K562 (cell line): ENCODE data around the gene MAB21L3. TPM values are rescaled to one million over a fixed set of nuclear protein-coding genes. Genes with fewer than 3 reads are reported as not detected.

Source experiments
- ATAC-seq: fragments of 200-7000 bp; cut with Tn5 transposase; 3 replicates; pipeline ENCODE4 v1.9.1; 2020; ENCODE audit warnings: moderate library complexity
- BruUV-seq: library from RNA; stranded (reverse); fragments of 400-500 nt; replicated peaks from 2 replicates; lab custom pipeline; 2021; lab: Mats Ljungman, UMichigan
- CTCF ChIA-PET: fragments of 300-600 bp; formaldehyde crosslinking; extraction: SDS; loops from one replicate; lab custom pipeline; 2021; ENCODE audit warnings: low intra/inter-chr PET ratio; lab: Yijun Ruan, JAX
- POLR2A ChIA-PET: fragments of 300-600, 350-650 bp; sonication (Branson Sonifier 250); formaldehyde crosslinking; extraction: SDS; loops from one replicate; lab custom pipeline; 2021; ENCODE audit warnings: antibody characterized with exemption, inconsistent platforms; lab: Yijun Ruan, JAX
- DNase-seq, 4 experiments: peaks; one replicate each; pipeline versions ENCODE4 v3.0.0 to v3.0.0-alpha.2; 2011 to 2018; ENCODE audit warnings: low spot score in 3 of 4, mixed read lengths in 3 of 4; ENCODE audit errors: extremely low read depth in 1 of 4
- FAIRE-seq: peaks from 2 replicates; lab custom pipeline; 2011; peaks lifted over from hg19 to GRCh38; lab: Jason Lieb, UNC
- H2AFZ ChIP-seq: 2 replicates; pipeline ENCODE4 v1.6.0; 2011; ENCODE audit warnings: low read depth, low read length, control low read depth, inconsistent platforms
- H3K27ac ChIP-seq: fragments of 200-600 bp; 3 replicates; pipeline ENCODE4 v1.8.0; 2011; ENCODE audit warnings: low read depth, mild to moderate bottlenecking, control low read depth, inconsistent platforms, low read length, moderate library complexity, mixed read lengths; ENCODE audit errors: extremely low read depth
- H3K27me3 ChIP-seq, 2 experiments: fragments of 300-600 bp in 1 of 2; 2 replicates in 1 of 2; 3 replicates in 1 of 2; pipeline versions ENCODE4 v1.6.0 to v1.8.0; 2011; ENCODE audit warnings: inconsistent platforms in 2 of 2, low read length in 2 of 2, mild to moderate bottlenecking in 1 of 2, mixed read lengths in 1 of 2, moderate library complexity in 1 of 2; ENCODE audit not compliant: control insufficient read depth in 2 of 2, insufficient read depth in 2 of 2
- H3K36me3 ChIP-seq: fragments of 300-600 bp; 3 replicates; pipeline ENCODE4 v1.8.0; 2011; ENCODE audit warnings: mild to moderate bottlenecking, low read length, inconsistent platforms; ENCODE audit not compliant: control insufficient read depth, insufficient read depth
- H3K4me1 ChIP-seq, 2 experiments: fragments of 200-600 bp in 1 of 2; replicated peaks in 1 of 2; 2 replicates in 1 of 2; 3 replicates in 1 of 2; pipeline versions ENCODE4 v1.5.1 to v1.8.0; 2011; ENCODE audit warnings: inconsistent platforms in 2 of 2, low read length in 2 of 2, mild to moderate bottlenecking in 1 of 2, mixed read lengths in 1 of 2, moderate library complexity in 1 of 2; ENCODE audit not compliant: control insufficient read depth in 2 of 2, insufficient read depth in 2 of 2
- H3K4me2 ChIP-seq: 2 replicates; pipeline ENCODE4 v1.6.1; 2011; ENCODE audit warnings: low read length, control low read depth, inconsistent platforms, mixed read lengths; ENCODE audit not compliant: insufficient read depth
- H3K4me3 ChIP-seq: fragments of 200-600 bp; sonication (generic), shearing (Covaris generic); 2 replicates; pipeline ENCODE4 v1.5.1; 2016; ENCODE audit warnings: control low read depth, inconsistent platforms
- H3K79me2 ChIP-seq: fragments of 200-600 bp; 3 replicates; pipeline ENCODE4 v1.8.0; 2011; ENCODE audit warnings: low read length, inconsistent platforms; ENCODE audit not compliant: control insufficient read depth, insufficient read depth
- H3K9ac ChIP-seq, 2 experiments: 2 replicates each; pipeline versions ENCODE4 v1.6.0 to v1.6.1; 2011; ENCODE audit warnings: low read depth in 2 of 2, low read length in 2 of 2, control low read depth in 1 of 2, inconsistent platforms in 1 of 2, mild to moderate bottlenecking in 1 of 2, mixed read lengths in 1 of 2; ENCODE audit not compliant: insufficient read depth in 1 of 2
- H3K9me1 ChIP-seq: one replicate; pipeline ENCODE4 v1.6.0; 2011; ENCODE audit warnings: inconsistent platforms, mild to moderate bottlenecking, low read length, moderate library complexity; ENCODE audit not compliant: control insufficient read depth, insufficient read depth
- H3K9me3 ChIP-seq: replicated peaks from 2 replicates; pipeline ENCODE4 v1.5.1; 2011; ENCODE audit warnings: low read depth, low read length, inconsistent platforms; ENCODE audit not compliant: control insufficient read depth, insufficient read depth
- H4K20me1 ChIP-seq: replicated peaks from 2 replicates; pipeline ENCODE4 v1.6.1; 2011; ENCODE audit warnings: low read length, inconsistent platforms, mixed read lengths; ENCODE audit not compliant: control insufficient read depth, insufficient read depth
- CTBP1 ChIP-seq: fragments of 450-650 bp; IDR thresholded peaks from 2 replicates; pipeline ENCODE4 v1.6.1; 2016; ENCODE audit warnings: borderline replicate concordance
- MYNN ChIP-seq, 2 experiments: sonication (generic); formaldehyde crosslinking in 1 of 2; IDR thresholded peaks; 2 replicates each; pipeline versions ENCODE4 v1.5.0 to v1.6.1; 2016 to 2020; ENCODE audit warnings: antibody characterized with exemption in 1 of 2, missing genetic modification reagents in 1 of 2
- NCOR1 ChIP-seq: fragments of 450-650 bp; IDR thresholded peaks from 2 replicates; pipeline ENCODE4 v1.6.1; 2016; ENCODE audit warnings: mild to moderate bottlenecking, moderate library complexity
- SREBF2 ChIP-seq: sonication (generic); formaldehyde crosslinking; IDR thresholded peaks from 2 replicates; pipeline ENCODE4 v1.4.0; 2020; ENCODE audit warnings: mild to moderate bottlenecking, missing genetic modification reagents
- STAT5A ChIP-seq: IDR thresholded peaks from 2 replicates; pipeline ENCODE4 v1.6.1; 2012; ENCODE audit warnings: low read length, inconsistent platforms, borderline replicate concordance
- XRCC4 ChIP-seq: IDR thresholded peaks from one replicate; pipeline ENCODE4 v1.6.1; 2011; ENCODE audit not compliant: insufficient read depth, insufficient read length; ENCODE audit errors: extremely low read depth
- ZNF3 ChIP-seq: fragments of 250-450 bp; sonication (Bioruptor Pico); IDR thresholded peaks from 2 replicates; pipeline ENCODE4 v1.5.0; 2021; ENCODE audit warnings: mild to moderate bottlenecking, moderate library complexity
- ZNF444 ChIP-seq: fragments of 250-450 bp; sonication (Bioruptor Pico); IDR thresholded peaks from 2 replicates; pipeline ENCODE4 v1.4.0; 2020; ENCODE audit warnings: mild to moderate bottlenecking, moderate library complexity
- ZNF75A ChIP-seq: fragments of 450-650 bp; formaldehyde crosslinking; IDR thresholded peaks from 2 replicates; pipeline ENCODE4 v1.4.0; 2020; ENCODE audit warnings: mild to moderate bottlenecking
- WGBS: fragments of 100-300 bp; shearing (Covaris generic); methylation state at CpG from one replicate; pipeline ENCODE4 v1.1.6; 2016; ENCODE audit warnings: low coverage, mixed read lengths; ENCODE audit not compliant: insufficient coverage; ENCODE audit errors: missing lambda C conversion rate; 5-methylcytosine and 5-hydroxymethylcytosine counted together
- in situ Hi-C: fragments of 300-500 bp; cut with MboI; formaldehyde crosslinking; loops from 4 replicates; pipeline ENCODE4 v1.15.0; 2018; ENCODE audit warnings: inconsistent platforms, mixed read lengths
- intact Hi-C: fragments of 100-400 bp; cut with micrococcal nuclease; formaldehyde crosslinking; loops from 2 replicates; pipeline ENCODE4 v1.14.2; 2022
- polyA plus RNA-seq, 8 experiments: library from polyadenylated mRNA; depleted of rRNA in 4 of 8; stranded (reverse) in 5 of 8; unstranded in 3 of 8; fragments of >200 nt; fragmentation: Nextera tagmentation in 2 of 8; fragmentation: Illumina TruSeq in 1 of 8; extraction: Ambion mirVana in 2 of 8; extraction: Trizol in 1 of 8; gene quantifications; 2 replicates each; pipeline versions ENCODE4 v1.2.1 to v1.2.3, GENCODE V29; 2011 to 2014; ENCODE audit warnings: inconsistent platforms in 1 of 8, missing spikeins in 1 of 8
- total RNA-seq, 7 experiments: library from RNA; depleted of rRNA in 6 of 7; stranded (reverse); fragments of >200 nt in 6 of 7; fragmentation: Illumina TruSeq in 2 of 7; extraction: Trizol in 2 of 7; gene quantifications; 2 replicates each; pipeline versions ENCODE4 v1.2.1 to v1.2.3, GENCODE V29; 2011 to 2021; ENCODE audit warnings: low replicate concordance in 1 of 7

MAB21L3 gene
- total and polyA plus RNA-seq, 9 of the 15 experiments (the other 6 are each of a cell fraction or from before 2014, with no cell fraction given), result not detected

DNA sequence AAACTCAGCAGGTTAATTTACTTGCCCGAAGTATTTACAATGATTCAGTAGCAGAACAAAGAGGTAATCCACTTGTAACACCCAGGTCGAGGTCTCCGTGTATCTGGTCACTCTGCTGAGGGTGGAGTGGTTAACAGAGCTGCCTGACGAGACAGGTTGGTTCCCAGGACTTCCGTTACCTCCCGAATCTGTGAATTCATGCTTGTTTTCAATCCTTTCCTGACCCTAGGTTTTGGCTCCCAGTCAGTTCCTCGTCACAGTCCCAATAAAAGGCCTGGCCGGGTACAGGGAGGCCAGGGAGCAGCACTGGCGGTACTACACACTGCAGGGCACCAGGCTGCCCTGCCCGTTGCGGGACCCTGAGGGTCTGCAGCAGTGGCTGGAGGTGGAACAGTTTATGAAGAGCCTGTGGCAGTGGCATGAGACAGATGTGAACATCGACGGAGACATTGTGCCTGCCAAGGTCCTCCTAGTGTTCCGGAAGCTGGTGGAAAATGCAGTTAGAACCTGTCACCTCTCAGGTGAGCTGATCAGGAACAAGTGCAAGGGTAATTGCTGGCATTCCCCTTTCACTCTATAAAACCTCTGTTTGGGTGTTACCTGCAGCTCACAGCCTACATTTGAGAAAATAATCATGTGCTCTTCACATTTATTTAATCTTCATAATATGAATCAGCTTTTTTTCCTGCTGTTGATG, 12.8 kb downstream of the MAB21L3 start:
- in situ Hi-C loops, result no loop called here
- no peaks in the 10 kb centered on the region for H4K20me1 ChIP-seq
- no peak overlapping the region for H3K27ac ChIP-seq
- intact Hi-C loops, result no loop called here
- H3K9me1 ChIP-seq, result no peaks in the 10 kb centered on the region
- WGBS, result 3% methylated on average over 14 of the region's 14 CpGs
- no peak overlapping the region for H3K4me3 ChIP-seq
- POLR2A ChIA-PET, result interaction anchor here (1.6 kb wide), 1 partner anchor 15 kb away, joined by 3 read pairs; no protein-coding TSS in a partner anchor
- H3K4me1 ChIP-seq, result no peaks in the 10 kb centered on the region
- ATAC-seq (no peak), DNase-seq (no peak), FAIRE-seq (no peak)
- no TSS peak for BruUV-seq
- no peak overlapping the region for H2AFZ ChIP-seq
- H3K27me3 ChIP-seq, result peaks cover 15 to 38% of the 10 kb centered on the region in 2 experiments
- no peaks in the 10 kb centered on the region; the same call in 1 of the 2 replicates for H3K9me3 ChIP-seq
- no peak overlapping the region for H3K4me2 ChIP-seq
- no peaks in the 10 kb centered on the region for H3K36me3 ChIP-seq
- H3K9ac ChIP-seq, result no peak overlapping the region
- CTCF ChIA-PET, result no interaction called here
- no peaks in the 10 kb centered on the region for H3K79me2 ChIP-seq
- no peak for TF ChIP-seq ZNF75A
- TF ChIP-seq MYNN (IDR thresholded peaks at IDR 0.05), result no peak
- no peak for TF ChIP-seq MYNN (CRISPR knock-in tag; IDR thresholded peaks at IDR 0.05)
- no peak for TF ChIP-seq NCOR1
- no peak for TF ChIP-seq CTBP1
- TF ChIP-seq ZNF3, result no peak
- TF ChIP-seq SREBF2 (CRISPR knock-in tag), result no peak
- no peak for TF ChIP-seq STAT5A
- no peak for TF ChIP-seq XRCC4
- no peak for TF ChIP-seq ZNF444 (CRISPR knock-in tag)
